GM21390 (cell line): ENCODE data around the gene NR1H2.
"Not testable (repeated sequence)": the region's sequence is repeated elsewhere in the genome, so short reads cannot be mapped to it uniquely, and the experiment has no call there.

Experiments
- ATAC-seq: cut with Tn5 transposase; IDR thresholded peaks from one replicate; pipeline ENCODE4 v1.9.1; 2021; ENCODE audit not compliant: unreplicated experiment

The NR1H2 gene

GRCh38 chr19:50344661-50345318 is 31.5 kb upstream of the NR1H2 start:
- ATAC-seq: no peak

GRCh38 chr19:50347089-50347581 is 29.1 kb upstream of the NR1H2 start:
- not testable (repeated sequence) for ATAC-seq

GRCh38 chr19:50349277-50350057 is 26.8 kb upstream of the NR1H2 start:
- ATAC-seq: no peak

- ATAC-seq: no peak
Observed at GRCh38 chr19:50352242-50352641, 24.0 kb upstream of the NR1H2 start.

GRCh38 chr19:50353487-50353880 is 22.8 kb upstream of the NR1H2 start:
- ATAC-seq: not testable (repeated sequence)

GRCh38 chr19:50356691-50357177 is 19.5 kb upstream of the NR1H2 start:
- ATAC-seq: no peak

- ATAC-seq: no peak
Observed at GRCh38 chr19:50357178-50358100, 18.8 kb upstream of the NR1H2 start.

GRCh38 chr19:50358483-50359327 is 17.6 kb upstream of the NR1H2 start:
- ATAC-seq: no peak

GRCh38 chr19:50359328-50359818 is 16.9 kb upstream of the NR1H2 start:
- ATAC-seq: no peak

- no peak for ATAC-seq
Observed at GRCh38 chr19:50361290-50362029, 14.8 kb upstream of the NR1H2 start.

- no peak for ATAC-seq
Observed at GRCh38 chr19:50362030-50362412, 14.2 kb upstream of the NR1H2 start.

GRCh38 chr19:50362656-50363424 is 13.4 kb upstream of the NR1H2 start:
- ATAC-seq: no peak

- no peak for ATAC-seq
Observed at GRCh38 chr19:50365434-50366306, 10.6 kb upstream of the NR1H2 start, which contains the start of gene NAPSA. Gene NAPSA, minus strand, starts transcription at chr19:50365639. Its CDS starts 18 bp downstream, at chr19:50365621.

- ATAC-seq: no peak
Observed at GRCh38 chr19:50368649-50369570, 7.3 kb upstream of the NR1H2 start.

GRCh38 chr19:50371914-50372475 is 4.3 kb upstream of the NR1H2 start:
- no peak for ATAC-seq

- ATAC-seq: no peak
Observed at GRCh38 chr19:50377051-50377461, 799 bp downstream of the NR1H2 start.
